NT2/D1 (cell line): ENCODE measurements around the gene MBD4.
"Not testable (repeated sequence)": the region's sequence is repeated elsewhere in the genome, so short reads cannot be mapped to it uniquely, and the experiment has no call there.

ENCODE experiments used
- YY1 ChIP-seq: IDR thresholded peaks from 2 replicates; pipeline ENCODE4 v1.6.1; 2011; ENCODE audit not compliant: insufficient read length, insufficient read depth
- ZNF274 ChIP-seq: IDR thresholded peaks from 2 replicates; pipeline ENCODE4 v1.6.1; 2011; ENCODE audit warnings: mild to moderate bottlenecking, low read depth, low read length

DNA sequence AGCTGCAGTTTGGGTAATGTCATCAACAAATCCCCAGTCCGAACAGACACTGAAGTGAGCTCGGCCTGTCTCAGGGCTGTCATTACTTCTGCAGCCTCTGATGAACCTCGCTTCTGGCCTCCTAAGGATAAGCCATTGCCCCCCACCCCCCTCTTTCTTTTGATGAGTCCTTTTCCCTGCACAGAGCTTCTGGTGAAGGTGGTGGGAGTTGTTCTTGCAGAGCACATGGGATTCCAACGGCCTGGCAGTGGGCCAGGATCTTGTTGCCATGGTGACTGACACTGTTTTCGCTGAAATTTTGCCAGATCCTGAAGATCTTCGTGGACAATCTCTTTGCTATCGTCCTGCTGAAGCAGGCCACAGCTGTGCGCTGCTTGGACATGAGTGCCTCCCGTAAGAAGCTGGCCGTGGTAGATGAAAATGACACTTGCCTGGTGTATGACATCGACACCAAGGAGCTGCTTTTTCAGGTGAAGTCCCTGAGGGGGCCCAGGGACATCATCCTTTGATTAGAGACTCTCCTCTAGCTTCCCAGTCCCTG is 41.5 kb upstream of the MBD4 start:
- TF ChIP-seq YY1, ZNF274: not testable (repeated sequence)
